Effector memory CD4-positive, alpha-beta T cell (primary cell): Measurements from ENCODE around the gene DNM3.

Experiments
- DNase-seq, 3 donors: peaks; one replicate each; pipeline ENCODE4 v3.0.0-alpha.2; 2020
- H3K27ac ChIP-seq: 2 replicates; pipeline ENCODE4 v1.7.0; 2013; ENCODE audit warnings: mild to moderate bottlenecking, low read length, moderate library complexity; ENCODE audit not compliant: insufficient read depth, poor library complexity, severe bottlenecking
- H3K27me3 ChIP-seq: replicated peaks from 2 replicates; pipeline ENCODE4 v1.7.0; 2013; ENCODE audit warnings: mild to moderate bottlenecking, low read length; ENCODE audit not compliant: insufficient read depth, control insufficient read depth, poor library complexity, severe bottlenecking
- H3K36me3 ChIP-seq: 2 replicates; pipeline ENCODE4 v1.7.0; 2013; ENCODE audit warnings: mild to moderate bottlenecking, low read length, moderate library complexity; ENCODE audit not compliant: control insufficient read depth, insufficient read depth
- H3K4me1 ChIP-seq: 2 replicates; pipeline ENCODE4 v1.7.0; 2013; ENCODE audit warnings: low read length, mild to moderate bottlenecking; ENCODE audit not compliant: control insufficient read depth, insufficient read depth, poor library complexity, severe bottlenecking
- H3K4me3 ChIP-seq: 2 replicates; pipeline ENCODE4 v1.7.0; 2013; ENCODE audit warnings: low read length, low read depth, mild to moderate bottlenecking; ENCODE audit not compliant: insufficient read depth, poor library complexity, severe bottlenecking
- H3K9me3 ChIP-seq: 2 replicates; pipeline ENCODE4 v1.7.0; 2013; ENCODE audit warnings: mild to moderate bottlenecking, low read length, moderate library complexity; ENCODE audit not compliant: control insufficient read depth

Gene DNM3

DNA sequence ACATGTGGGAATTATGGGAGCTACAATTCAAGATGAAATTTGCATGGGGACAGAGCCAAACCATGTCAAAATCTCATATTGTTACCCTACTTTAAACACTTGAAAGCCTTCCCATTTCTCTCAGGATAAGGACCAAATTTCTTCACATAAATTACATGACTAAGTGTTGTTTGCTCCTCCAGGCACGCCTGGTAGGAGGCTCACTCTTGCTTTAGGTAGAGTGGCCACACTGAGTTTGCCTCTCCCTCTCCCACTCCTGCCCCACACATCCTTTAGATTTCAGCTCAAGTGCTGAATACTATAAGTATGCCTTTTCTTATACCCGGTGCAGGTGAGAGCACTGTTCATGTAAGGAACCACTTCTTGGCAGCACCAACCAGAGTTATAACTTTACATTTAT, 279.1 kb downstream of the DNM3 start:
- Histone ChIP-seq H3K27ac (no peak overlapping the region), H3K36me3 (no peaks in the 10 kb centered on the region), H3K4me3 (no peak overlapping the region), H3K9me3 (no peaks in the 10 kb centered on the region), H3K27me3 (no peaks in the 10 kb centered on the region), H3K4me1 (peaks cover 9% of the 10 kb centered on the region)
- DNase-seq, result no peak

DNA sequence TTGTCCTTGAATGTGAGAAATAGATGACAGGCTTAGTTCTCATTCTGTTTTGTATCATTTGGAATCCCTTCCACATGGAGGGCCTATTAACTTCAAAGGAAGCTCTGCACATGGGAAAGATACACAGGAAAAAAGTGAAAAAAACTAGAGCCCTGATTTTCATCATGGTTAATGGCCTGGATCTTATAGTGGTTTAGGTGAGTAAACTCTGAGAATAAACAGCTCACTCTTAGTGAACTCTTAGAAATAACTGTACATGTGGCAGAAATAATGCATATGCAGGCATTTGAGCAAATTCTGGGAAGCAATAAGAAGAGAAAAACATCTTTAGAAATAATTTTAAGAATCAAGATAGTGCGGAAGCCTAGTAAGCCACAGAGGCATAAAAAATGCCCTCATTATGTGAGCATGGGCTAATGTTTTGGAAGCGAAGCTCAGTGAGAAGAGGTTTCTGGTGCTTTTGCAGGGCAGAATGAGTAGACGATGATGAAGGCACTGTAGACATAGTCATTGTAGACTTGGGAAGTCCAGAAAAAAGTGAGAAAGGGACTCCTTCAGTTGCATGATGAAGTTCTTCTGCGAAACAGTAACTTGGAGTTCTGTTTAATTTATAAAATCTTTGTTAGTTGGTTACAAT, 279.9 kb downstream of the DNM3 start:
- Histone ChIP-seq H3K27me3 (no peaks in the 10 kb centered on the region), H3K36me3 (no peaks in the 10 kb centered on the region), H3K4me1 (peaks cover 9% of the 10 kb centered on the region), H3K27ac (no peak overlapping the region), H3K4me3 (no peak overlapping the region), H3K9me3 (no peaks in the 10 kb centered on the region)
- DNase-seq, result no peak

DNA sequence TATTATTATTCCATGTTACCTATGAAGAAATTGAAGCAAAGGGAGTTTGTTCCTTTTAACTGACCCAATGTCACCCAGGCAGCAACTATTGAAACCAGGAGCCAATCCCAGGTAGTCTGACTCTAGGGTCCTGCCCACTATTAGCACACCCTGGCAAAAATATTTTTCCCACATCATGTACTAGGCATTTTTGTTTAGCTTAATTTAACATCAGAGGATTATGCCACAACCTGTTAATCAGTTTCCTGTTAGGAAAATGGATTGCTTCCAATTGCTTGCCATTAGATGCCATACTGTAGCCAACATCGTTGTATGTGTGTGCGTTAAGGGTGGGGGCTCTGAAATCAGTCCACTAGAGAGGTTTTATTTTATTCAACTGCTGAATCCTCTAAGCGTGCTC, 281.1 kb downstream of the DNM3 start:
- H3K36me3 ChIP-seq, result no peaks in the 10 kb centered on the region
- H3K4me3 ChIP-seq, result no peak overlapping the region
- no peak overlapping the region for H3K27ac ChIP-seq
- no peak for DNase-seq
- no peaks in the 10 kb centered on the region for H3K27me3 ChIP-seq
- peaks cover 6% of the 10 kb centered on the region for H3K4me1 ChIP-seq
- H3K9me3 ChIP-seq, result no peaks in the 10 kb centered on the region

DNA sequence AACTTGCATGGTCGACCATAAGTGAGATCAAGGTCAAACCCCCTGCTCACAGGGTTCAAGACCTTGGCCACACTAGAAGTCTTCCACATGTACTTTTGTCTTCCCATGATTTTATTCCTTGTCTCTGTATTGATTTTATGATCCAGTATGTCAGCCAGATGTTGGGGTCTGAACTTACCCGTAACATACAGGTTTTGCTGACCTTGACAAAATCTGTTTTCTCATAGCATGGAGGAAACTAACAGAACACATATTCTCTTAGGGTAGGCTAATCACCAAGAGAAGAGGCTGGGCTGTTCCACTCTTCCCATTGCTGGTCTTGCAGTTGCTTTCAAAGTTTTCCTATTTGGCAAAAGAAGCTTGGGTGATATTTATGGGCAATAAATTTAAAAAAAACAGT, 284.0 kb downstream of the DNM3 start:
- Histone ChIP-seq H3K36me3 (no peaks in the 10 kb centered on the region), H3K27me3 (no peaks in the 10 kb centered on the region), H3K4me1 (no peaks in the 10 kb centered on the region), H3K4me3 (no peak overlapping the region), H3K9me3 (no peaks in the 10 kb centered on the region), H3K27ac (no peak overlapping the region)
- DNase-seq, result no peak

DNA sequence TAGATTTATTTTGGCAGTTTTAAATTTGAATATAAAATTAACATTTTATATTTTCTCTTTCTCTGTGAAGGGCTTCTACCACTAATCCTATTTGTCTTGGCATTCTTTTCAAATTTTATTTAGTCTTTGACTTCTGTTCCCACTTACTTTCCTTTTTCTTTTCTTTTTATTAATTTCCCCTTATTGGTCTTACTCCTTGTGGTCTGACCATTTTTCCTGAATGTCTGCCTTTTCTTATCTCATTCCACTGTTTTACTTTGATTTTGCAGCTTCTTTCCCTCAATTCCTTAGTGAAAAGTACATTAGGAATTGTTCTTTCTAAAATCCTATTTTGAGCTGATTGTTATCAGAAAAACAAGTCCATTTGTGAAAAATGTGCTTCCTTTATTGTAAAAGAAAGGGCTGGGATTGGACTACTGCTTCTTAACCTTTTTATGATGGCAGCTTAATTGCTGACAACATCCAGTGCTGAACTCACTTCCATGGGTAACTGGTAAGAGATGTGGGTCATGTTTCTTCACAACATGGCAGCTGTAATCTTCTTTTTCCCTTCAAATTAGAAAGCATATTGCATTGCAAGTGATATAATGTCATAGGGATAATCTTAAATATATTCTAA, 284.6 kb downstream of the DNM3 start:
- H3K27ac ChIP-seq, result no peak overlapping the region
- H3K4me1 ChIP-seq, result no peaks in the 10 kb centered on the region
- DNase-seq, result no peak
- H3K9me3 ChIP-seq, result no peaks in the 10 kb centered on the region
- no peak overlapping the region for H3K4me3 ChIP-seq
- H3K36me3 ChIP-seq, result no peaks in the 10 kb centered on the region
- H3K27me3 ChIP-seq, result no peaks in the 10 kb centered on the region

DNA sequence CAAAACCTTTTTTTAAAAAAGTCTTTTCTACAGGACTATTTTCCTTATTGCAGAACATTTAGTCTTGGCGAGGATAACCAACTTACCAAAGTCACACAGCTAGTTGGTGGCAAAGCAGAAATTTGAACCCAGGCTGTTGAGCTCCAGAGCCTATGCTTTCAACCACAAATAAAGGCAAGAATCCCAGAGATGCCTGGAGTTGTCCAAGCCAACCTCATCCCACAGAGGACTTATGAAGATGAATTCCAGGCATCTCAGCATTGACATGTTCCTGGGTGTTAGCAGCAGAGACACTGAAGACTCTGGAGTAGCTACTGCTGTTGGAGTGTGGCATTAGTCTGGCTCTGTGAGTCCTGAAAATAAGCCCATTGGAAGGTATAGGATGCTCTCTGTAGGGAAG, 291.5 kb downstream of the DNM3 start:
- H3K9me3 ChIP-seq, result no peaks in the 10 kb centered on the region
- H3K36me3 ChIP-seq, result no peaks in the 10 kb centered on the region
- no peaks in the 10 kb centered on the region for H3K27me3 ChIP-seq
- no peaks in the 10 kb centered on the region for H3K4me1 ChIP-seq
- no peak overlapping the region for H3K27ac ChIP-seq
- no peak for DNase-seq
- no peak overlapping the region for H3K4me3 ChIP-seq

DNA sequence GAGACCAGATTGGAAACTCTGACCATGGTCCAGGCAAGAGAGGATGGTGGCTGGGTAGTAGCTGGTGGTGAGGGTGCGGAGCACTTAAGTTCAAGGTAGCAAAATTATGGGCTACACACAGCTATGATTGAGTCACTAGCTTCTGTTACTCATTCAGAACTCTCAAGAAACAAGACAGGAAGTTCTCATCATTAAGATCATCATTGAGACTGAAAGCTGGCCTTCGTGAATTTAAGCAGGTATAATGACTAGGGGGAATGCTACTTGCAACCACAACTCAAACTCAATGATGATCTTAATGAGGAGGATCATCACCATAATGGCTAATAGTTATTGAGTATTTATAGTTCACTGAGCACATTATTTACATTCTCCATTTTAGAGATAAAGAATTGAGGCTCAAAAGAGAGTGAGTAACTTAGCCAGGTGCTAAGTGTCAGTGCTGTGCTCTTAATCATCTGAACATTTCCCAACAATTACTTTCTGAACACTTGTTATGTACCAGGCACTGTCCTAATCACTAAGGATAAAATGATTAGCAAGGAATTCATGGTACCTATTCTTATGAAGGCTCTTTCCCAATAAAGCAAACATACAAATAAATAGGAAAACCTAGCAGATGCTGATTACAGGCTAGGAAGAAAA, 292.9 kb downstream of the DNM3 start:
- Histone ChIP-seq H3K27ac (no peak overlapping the region), H3K4me1 (no peaks in the 10 kb centered on the region), H3K9me3 (no peaks in the 10 kb centered on the region), H3K27me3 (no peaks in the 10 kb centered on the region), H3K4me3 (no peak overlapping the region), H3K36me3 (no peaks in the 10 kb centered on the region)
- no peak for DNase-seq

DNA sequence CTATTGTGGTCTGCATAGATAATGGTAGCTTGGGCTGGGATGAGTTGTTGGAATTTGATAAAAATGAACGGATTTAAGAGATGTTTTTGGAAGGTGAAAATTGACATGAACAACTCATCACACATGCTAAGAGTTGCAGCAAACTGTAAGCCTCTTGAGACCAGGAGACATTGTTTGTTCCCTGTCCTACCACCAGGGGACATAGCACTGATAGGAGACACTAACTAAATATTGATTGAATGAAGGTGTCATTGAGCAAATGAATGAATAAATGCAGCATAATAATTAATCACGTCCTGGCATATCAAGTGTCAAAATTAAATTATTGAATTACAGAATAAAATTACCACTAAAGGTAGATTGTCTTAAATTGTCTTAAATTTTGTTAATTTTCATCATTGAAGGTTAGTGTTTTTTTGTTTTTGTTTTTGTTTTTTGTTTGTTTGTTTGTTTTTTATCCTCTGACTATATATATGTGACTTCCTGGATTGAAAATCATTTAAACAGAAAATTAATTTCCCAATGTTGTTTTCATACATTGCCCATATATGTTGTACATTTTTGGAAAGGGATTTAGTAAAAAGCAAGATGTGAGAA, 293.9 kb downstream of the DNM3 start:
- Histone ChIP-seq H3K27ac (no peak overlapping the region), H3K36me3 (no peaks in the 10 kb centered on the region), H3K4me1 (no peaks in the 10 kb centered on the region), H3K9me3 (no peaks in the 10 kb centered on the region), H3K27me3 (no peaks in the 10 kb centered on the region), H3K4me3 (no peak overlapping the region)
- DNase-seq, result no peak

DNA sequence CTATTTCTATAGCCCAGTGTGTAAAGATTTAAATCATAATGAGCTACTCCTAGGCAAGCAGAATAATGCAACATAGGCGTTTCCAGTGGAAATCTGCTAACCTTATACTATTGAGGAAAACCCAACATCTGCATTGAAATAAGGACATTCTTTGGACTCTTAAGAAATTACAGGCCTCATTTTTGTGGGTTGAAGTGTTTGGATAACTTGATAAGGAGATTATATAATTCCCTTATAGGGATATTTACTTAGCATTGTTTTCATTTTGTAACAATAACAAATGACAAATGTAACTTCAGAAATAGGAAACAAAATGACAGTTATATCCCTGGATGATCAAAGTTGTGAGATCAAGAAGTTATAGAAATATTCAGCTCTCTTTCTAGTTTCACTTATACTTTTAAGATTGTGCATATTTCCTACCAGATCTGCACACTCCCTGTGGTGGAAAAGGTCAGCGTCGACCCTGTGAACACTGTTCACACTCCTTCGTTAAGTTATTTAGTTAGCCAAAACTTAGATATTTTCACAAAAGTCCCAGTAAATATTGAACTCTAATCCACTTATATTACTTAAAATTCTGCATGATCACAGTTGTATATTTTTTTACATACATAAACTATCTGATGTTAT, 294.8 kb downstream of the DNM3 start:
- Histone ChIP-seq H3K4me1 (no peaks in the 10 kb centered on the region), H3K4me3 (no peak overlapping the region), H3K9me3 (no peaks in the 10 kb centered on the region), H3K27ac (no peak overlapping the region), H3K27me3 (no peaks in the 10 kb centered on the region), H3K36me3 (no peaks in the 10 kb centered on the region)
- no peak for DNase-seq

DNA sequence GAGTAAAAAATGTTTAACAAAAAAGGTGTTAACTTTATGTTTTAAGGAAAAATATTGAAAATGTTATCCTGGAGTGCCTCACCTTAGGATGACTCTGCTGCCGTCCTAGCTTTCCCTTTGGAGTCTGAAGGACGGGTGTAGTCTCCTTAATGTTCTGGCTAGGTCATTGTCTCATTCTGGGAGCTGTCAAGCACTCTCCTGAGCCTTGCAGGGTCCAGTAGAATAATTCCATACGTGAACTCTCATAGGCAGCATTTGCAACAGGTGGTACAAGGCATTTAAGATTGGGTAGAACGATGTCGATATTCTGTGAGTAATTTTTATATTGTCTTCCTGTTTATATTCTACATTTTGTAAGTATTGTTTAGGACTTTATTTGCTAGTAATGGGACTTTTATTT, 295.6 kb downstream of the DNM3 start:
- no peak for DNase-seq
- no peaks in the 10 kb centered on the region for H3K36me3 ChIP-seq
- H3K9me3 ChIP-seq, result no peaks in the 10 kb centered on the region
- H3K4me3 ChIP-seq, result no peak overlapping the region
- no peaks in the 10 kb centered on the region for H3K27me3 ChIP-seq
- no peaks in the 10 kb centered on the region for H3K4me1 ChIP-seq
- H3K27ac ChIP-seq, result no peak overlapping the region
